SU-DHL-6 (cell line): Measurements from ENCODE around the gene TNPO2.

Source experiments
- H2AFZ ChIP-seq: fragments of 200-600 bp; sonication (generic); 2 replicates; pipeline ENCODE4 v1.6.1; 2014; ENCODE audit warnings: low read depth, mild to moderate bottlenecking, moderate library complexity, mixed read lengths, antibody characterized with exemption, low read length; ENCODE audit not compliant: severe bottlenecking
- H3F3A ChIP-seq: fragments of 200-600 bp; shearing (Covaris generic); 2 replicates; pipeline ENCODE4 v1.6.0; 2016; ENCODE audit warnings: antibody characterized with exemption, mild to moderate bottlenecking; ENCODE audit not compliant: insufficient read depth
- H3K27ac ChIP-seq: fragments of 200-600 bp; sonication (generic); 2 replicates; pipeline ENCODE4 v1.5.1; 2016; ENCODE audit warnings: low read depth, mild to moderate bottlenecking, low read length, moderate library complexity, mixed read lengths
- H3K27me3 ChIP-seq: fragments of 200-600 bp; sonication (generic), shearing (Covaris generic); 2 replicates; pipeline ENCODE4 v1.6.0; 2014; ENCODE audit warnings: mild to moderate bottlenecking, low read length
- H3K36me3 ChIP-seq: fragments of 200-600 bp; sonication (generic); 2 replicates; pipeline ENCODE4 v1.6.1; 2014; ENCODE audit warnings: mild to moderate bottlenecking, low read length, mixed read lengths
- H3K4me2 ChIP-seq: fragments of 300-600, 200-600 bp; shearing (Covaris generic), sonication (generic); 2 replicates; pipeline ENCODE4 v1.6.0; 2014; ENCODE audit warnings: low read length, low read depth, mild to moderate bottlenecking; ENCODE audit not compliant: poor library complexity, severe bottlenecking
- H3K4me3 ChIP-seq: fragments of 200-600 bp; sonication (generic); 2 replicates; pipeline ENCODE4 v1.5.1; 2014; ENCODE audit warnings: antibody characterized with exemption, low read length, mild to moderate bottlenecking, mixed read lengths; ENCODE audit not compliant: insufficient read depth, poor library complexity, severe bottlenecking
- H3K79me2 ChIP-seq: fragments of 200-600 bp; sonication (generic); 2 replicates; pipeline ENCODE4 v1.6.1; 2014; ENCODE audit warnings: mild to moderate bottlenecking, low read length, moderate library complexity; ENCODE audit not compliant: insufficient read depth
- H3K9ac ChIP-seq: fragments of 200-600 bp; sonication (generic); 2 replicates; pipeline ENCODE4 v1.7.0; 2014; ENCODE audit warnings: mild to moderate bottlenecking, low read length
- H3K9me2 ChIP-seq: fragments of 200-600 bp; sonication (generic); replicated peaks from 2 replicates; pipeline ENCODE4 v1.6.1; 2014; ENCODE audit warnings: low read length; ENCODE audit not compliant: insufficient read depth
- H3K9me3 ChIP-seq: fragments of 200-600 bp; sonication (generic); 2 replicates; pipeline ENCODE4 v1.6.1; 2014; ENCODE audit warnings: low read length, mixed read lengths; ENCODE audit not compliant: insufficient read depth
- H4K20me1 ChIP-seq: fragments of 200-600 bp; sonication (generic); 2 replicates; pipeline ENCODE4 v1.6.1; 2014; ENCODE audit warnings: low read depth, mild to moderate bottlenecking, antibody characterized with exemption, low read length, moderate library complexity, mixed read lengths
- CTCF ChIP-seq: fragments of 200-600 bp; sonication (generic); IDR thresholded peaks from one replicate; pipeline ENCODE4 v1.5.1; 2017; ENCODE audit warnings: antibody characterized with exemption, mild to moderate bottlenecking, low read length, moderate library complexity; ENCODE audit not compliant: insufficient read depth, poor library complexity, severe bottlenecking
- EZH2phosphoT487 ChIP-seq: fragments of 200-600 bp; sonication (generic), shearing (Covaris generic); conservative IDR thresholded peaks from 2 replicates; pipeline ENCODE4 v1.6.1; 2018; ENCODE audit warnings: mild to moderate bottlenecking, antibody characterized with exemption, low read length, moderate library complexity, mixed read lengths

TNPO2 gene

GRCh38 chr19:12649941-12650340, 73.8 kb downstream of the TNPO2 start:
- no peaks in the 10 kb centered on the region for H3K36me3 ChIP-seq
- no peaks in the 10 kb centered on the region for H3K9me3 ChIP-seq
- H3K4me3 ChIP-seq, result no peak overlapping the region
- H3K27ac ChIP-seq, result no peak overlapping the region
- no peaks in the 10 kb centered on the region for H3K27me3 ChIP-seq
- no peak overlapping the region for H2AFZ ChIP-seq
- H4K20me1 ChIP-seq, result no peaks in the 10 kb centered on the region
- H3K79me2 ChIP-seq, result no peaks in the 10 kb centered on the region
- no peak overlapping the region for H3K9ac ChIP-seq
- H3F3A ChIP-seq, result no peaks in the 10 kb centered on the region
- H3K4me2 ChIP-seq, result no peak overlapping the region
- no peaks in the 10 kb centered on the region for H3K9me2 ChIP-seq
- TF ChIP-seq EZH2phosphoT487 (no peak), CTCF (no peak)
